Activated CD8-positive, alpha-beta memory T cell treated with anti-CD3 and anti-CD28 coated beads, Interleukin-2, amount 50 U/mL, for 1 hour (primary cell): ENCODE data around the gene ATXN7.

Experiments
- DNase-seq: peaks from one replicate; pipeline ENCODE4 v3.0.0-alpha.2; 2020; ENCODE audit errors: extremely low read depth

ATXN7 gene

DNA sequence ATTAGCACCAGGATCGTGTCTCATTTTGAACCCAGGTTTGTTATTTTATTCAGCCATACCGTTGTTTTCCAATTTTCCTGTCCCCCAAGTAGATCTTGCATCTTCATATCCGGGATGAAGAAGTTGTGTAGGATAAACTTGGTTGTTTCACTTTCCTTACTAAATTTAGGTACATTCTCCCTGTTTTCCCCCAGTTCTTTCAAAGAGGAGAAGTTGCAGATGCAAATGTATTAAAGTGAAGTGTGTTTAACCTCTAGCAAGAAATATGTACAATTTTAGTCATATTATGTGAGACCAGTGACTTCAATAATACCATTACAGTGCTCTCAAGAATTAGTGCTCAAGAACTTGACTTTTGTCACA, 1.3 kb downstream of the ATXN7 start:
- DNase-seq, result no peak

- no peak for DNase-seq
Measured at GRCh38 chr3:63867225-63867624, 3.6 kb downstream of the ATXN7 start.

- no peak for DNase-seq
Measured at GRCh38 chr3:63869940-63870614, 6.4 kb downstream of the ATXN7 start.

GRCh38 chr3:63870615-63871005, 6.9 kb downstream of the ATXN7 start:
- DNase-seq, result no peak

DNA sequence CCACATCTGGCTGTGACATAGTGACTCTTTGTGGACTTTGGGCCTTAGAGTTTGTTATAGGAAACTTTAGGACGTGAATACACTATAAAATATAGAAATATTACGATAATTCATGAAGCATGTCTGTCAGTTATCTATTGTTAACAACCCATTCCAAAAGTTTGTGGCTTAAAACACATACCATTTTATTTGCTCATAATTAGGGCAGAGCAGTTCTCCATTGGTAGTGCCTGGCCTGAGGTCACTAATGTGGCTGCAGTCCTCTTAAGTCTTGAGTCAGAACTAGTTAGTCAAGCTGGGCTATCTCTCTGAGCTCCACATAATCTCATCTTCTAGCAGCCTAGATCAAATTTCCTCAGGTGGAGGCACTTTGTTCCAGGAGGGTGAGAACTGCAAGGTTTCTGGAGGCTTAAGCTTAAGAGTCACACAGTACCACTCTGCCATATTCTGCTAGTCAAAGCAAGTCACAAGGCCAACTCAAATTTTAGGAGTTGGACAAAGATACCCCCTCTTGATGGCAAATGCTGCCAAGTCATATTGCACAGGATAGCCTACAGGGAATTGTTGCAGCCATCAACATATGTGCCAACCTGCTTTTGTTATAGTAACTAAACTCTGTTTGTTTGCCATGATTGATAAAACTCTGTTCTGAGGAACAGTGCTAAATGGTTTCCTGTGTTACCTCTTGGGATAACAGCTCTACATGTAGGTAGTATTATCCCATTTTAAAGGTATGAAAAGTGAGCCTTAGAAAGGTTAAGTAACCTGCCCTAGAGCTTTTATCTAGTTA, 8.7 kb downstream of the ATXN7 start:
- DNase-seq, result no peak

GRCh38 chr3:63874769-63875168, 11.1 kb downstream of the ATXN7 start:
- no peak for DNase-seq

- DNase-seq, result no peak
Measured at GRCh38 chr3:63875510-63875909, 11.8 kb downstream of the ATXN7 start.

DNA sequence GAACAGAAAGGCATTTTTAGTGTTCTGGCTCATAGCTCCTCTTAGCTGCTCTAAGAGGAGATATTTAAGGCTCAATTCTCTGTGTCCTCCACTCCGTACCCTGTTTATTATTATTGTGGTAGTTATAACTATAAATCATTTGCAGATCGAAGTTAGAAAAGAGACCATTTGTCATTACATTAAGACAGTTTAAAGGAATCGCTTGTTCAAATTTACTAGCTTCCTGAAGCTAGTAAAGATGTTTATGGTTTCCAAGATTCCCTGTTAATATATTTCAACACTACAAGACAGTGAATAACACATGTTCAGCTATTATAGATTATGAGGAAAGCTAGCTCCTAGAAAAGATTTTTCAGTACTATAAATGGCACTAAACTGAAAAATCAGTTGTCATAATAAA, 12.6 kb downstream of the ATXN7 start:
- no peak for DNase-seq

GRCh38 chr3:63877737-63878393, 14.2 kb downstream of the ATXN7 start:
- no peak for DNase-seq

DNA sequence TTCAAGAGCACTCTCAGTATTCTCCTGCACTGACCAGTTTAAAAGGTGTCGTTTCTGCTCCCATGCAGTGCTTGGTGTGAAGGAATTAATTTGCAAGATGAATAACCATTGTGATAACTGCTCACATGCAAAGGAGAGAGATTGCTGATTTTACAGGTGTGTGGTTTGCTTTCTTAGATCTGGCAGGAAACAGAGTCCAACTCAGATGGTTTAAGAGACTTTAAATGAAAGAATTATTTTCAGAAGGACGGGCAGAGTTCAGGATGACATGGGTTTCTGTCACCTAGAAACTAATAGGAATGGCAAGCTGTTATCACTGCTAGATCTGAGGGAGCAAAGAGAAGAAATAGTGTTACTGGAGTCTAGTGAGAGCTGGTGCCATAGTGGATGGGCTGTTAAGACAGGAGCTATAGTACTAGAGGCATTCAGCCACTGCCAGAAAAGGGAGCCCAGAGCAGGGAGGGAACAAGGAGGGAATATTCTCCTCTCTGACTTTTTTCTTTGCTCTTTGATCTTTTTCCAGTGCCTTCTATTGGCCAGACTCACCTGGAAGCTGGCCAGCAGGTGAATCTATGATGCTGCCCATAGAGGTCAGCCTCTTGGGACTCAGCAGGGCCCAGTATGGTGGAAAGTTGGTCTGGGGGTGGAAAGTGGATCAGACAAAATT, 14.9 kb downstream of the ATXN7 start:
- no peak for DNase-seq

DNA sequence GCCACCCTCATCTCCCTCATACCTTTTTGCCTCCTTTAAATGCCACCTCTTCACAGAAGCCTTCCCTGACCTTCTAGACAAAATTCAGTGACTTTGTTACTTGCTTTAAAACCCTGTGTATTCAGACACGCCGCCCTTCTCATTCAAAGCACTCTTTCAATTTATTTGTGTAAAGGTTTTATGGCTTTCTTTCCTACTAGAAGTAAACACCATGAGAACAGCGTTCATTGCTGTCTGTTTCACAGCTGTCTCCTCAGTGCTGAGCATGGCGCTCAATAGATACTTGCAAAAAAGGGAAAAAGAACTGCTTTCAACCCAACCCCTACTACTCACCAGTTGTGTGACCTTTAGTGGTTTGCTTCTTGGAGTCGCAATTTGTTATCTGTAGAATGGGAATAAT, 17.0 kb downstream of the ATXN7 start:
- DNase-seq, result no peak

DNA sequence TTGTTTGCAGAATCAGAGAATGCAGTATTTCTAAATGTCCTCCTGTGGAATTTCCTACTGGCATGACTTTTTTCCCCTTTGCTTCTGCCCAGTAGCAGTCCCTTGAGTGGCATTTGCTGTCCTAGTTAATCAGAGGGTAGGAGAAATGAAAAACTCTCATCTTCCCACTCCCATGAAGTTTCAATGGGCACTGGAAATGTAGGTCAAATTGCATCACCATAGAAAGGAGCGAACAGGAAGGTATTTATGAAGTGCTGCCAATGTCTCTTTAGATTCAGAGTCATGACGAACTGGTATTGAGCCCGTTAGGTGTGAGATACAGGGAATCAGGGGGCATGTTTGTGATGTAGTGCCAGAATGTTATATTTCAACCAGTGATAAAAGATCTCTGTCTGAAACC, 23.2 kb downstream of the ATXN7 start:
- DNase-seq, result no peak

DNA sequence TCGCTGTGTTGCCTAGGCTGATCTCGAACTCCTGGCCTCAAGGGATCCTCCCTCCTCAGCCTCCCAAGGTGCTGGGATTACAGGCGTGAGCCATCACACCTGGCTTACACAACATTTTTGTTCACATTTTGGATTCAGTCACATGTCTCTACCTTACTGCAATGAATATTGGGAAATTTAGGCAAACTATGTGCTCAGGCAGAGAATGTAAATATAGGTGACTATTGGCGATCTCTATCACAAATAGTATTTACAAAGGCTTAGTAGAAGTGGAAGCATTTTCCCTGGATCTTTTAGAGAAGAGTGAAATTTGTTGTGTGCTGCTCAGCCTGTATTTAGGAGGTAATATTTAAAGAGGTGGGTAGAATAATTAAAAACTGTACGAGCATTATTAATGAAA, 27.9 kb downstream of the ATXN7 start:
- no peak for DNase-seq

GRCh38 chr3:63892773-63893352, 29.2 kb downstream of the ATXN7 start:
- no peak for DNase-seq

- no peak for DNase-seq
Measured at GRCh38 chr3:63895422-63896189, 31.9 kb downstream of the ATXN7 start.

- DNase-seq, result no peak
Measured at GRCh38 chr3:63896332-63897030, 32.8 kb downstream of the ATXN7 start.

DNA sequence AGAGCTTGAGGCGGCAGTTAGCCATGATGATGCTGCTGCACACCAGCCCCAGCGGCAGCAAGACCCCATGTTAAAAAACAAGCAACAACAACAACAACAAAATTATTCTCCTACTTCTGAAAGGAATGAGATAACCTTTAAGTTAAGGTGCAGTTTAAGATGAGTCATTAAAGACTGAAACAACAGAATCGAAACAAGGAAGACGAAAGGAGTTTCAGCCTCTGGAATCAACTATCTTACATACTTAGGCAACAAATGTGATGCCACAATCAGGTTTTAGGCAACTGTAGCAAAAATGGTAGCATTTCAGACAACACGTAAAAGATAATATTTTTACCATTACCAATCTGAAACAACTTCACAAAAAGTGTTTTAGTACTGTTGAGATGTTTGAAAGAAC, 36.3 kb downstream of the ATXN7 start:
- no peak for DNase-seq

GRCh38 chr3:63900459-63900858, 36.8 kb downstream of the ATXN7 start:
- no peak for DNase-seq

GRCh38 chr3:63905731-63906620, 42.3 kb downstream of the ATXN7 start:
- DNase-seq, result no peak
